HEK293T (cell line): ENCODE results near the gene UNC5B.

ENCODE experiments used
- ARNT ChIP-seq: fragments of 450-650 bp; IDR thresholded peaks from 2 replicates; pipeline ENCODE4 v1.6.1; 2017; ENCODE audit warnings: mild to moderate bottlenecking
- BHLHE40 ChIP-seq: fragments of 450-650 bp; IDR thresholded peaks from 2 replicates; pipeline ENCODE4 v1.6.1; 2016; ENCODE audit warnings: mild to moderate bottlenecking, moderate library complexity, borderline replicate concordance
- ELF4 ChIP-seq: fragments of 450-650 bp; IDR thresholded peaks from 2 replicates; pipeline ENCODE4 v1.6.1; 2017; ENCODE audit warnings: antibody characterized with exemption
- FOXA1 ChIP-seq: fragments of 450-650 bp; IDR thresholded peaks from 2 replicates; pipeline ENCODE4 v1.6.1; 2016; ENCODE audit warnings: mild to moderate bottlenecking
- FOXM1 ChIP-seq: fragments of 450-650 bp; IDR thresholded peaks from 2 replicates; pipeline ENCODE4 v1.6.1; 2017; ENCODE audit warnings: mild to moderate bottlenecking, borderline replicate concordance
- HDGF ChIP-seq: fragments of 450-650 bp; IDR thresholded peaks from 2 replicates; pipeline ENCODE4 v1.6.1; 2017; ENCODE audit warnings: antibody characterized with exemption, borderline replicate concordance
- L3MBTL2 ChIP-seq: fragments of 450-650 bp; conservative IDR thresholded peaks from 2 replicates; pipeline ENCODE4 v1.6.1; 2016; ENCODE audit warnings: mild to moderate bottlenecking
- NFRKB ChIP-seq: fragments of 450-650 bp; IDR thresholded peaks from 2 replicates; pipeline ENCODE4 v1.6.1; 2016; ENCODE audit warnings: mild to moderate bottlenecking, moderate library complexity
- SP1 ChIP-seq: fragments of 450-650 bp; IDR thresholded peaks from 2 replicates; pipeline ENCODE4 v1.6.1; 2017
- TARDBP ChIP-seq: fragments of 450-650 bp; IDR thresholded peaks from 2 replicates; pipeline ENCODE4 v1.6.1; 2016

DNA sequence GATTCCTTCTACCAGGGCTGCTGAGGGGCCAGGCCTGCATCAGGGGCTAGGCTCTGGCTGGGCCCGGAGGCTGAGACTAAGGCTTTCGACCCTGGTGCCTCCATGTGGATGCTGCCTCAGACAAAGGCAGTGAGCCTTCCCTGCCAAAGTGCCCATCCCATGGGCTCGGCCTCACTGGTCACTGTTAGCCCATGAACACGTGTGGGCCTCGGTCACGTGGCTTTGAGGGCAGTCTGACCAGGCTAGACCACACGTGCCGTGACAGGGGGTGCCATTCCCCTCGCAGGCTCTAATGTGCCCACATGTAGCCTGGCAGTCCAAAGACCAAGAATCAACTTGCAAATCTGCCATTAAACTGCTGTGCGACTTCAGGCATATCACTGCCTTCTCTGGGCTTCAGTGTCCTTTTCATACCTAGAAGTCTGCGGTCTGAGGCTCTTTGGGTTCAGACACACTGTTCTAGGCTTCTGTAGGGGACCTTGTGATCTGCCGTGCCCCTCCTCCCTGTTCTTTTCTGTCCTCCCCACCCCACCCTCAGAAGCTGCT lies 89.1 kb downstream of the UNC5B start:
- no peak for TF ChIP-seq NFRKB
- no peak for TF ChIP-seq FOXM1
- no peak for TF ChIP-seq L3MBTL2
- TF ChIP-seq TARDBP, result no peak
- no peak for TF ChIP-seq SP1
- TF ChIP-seq HDGF, result no peak
- TF ChIP-seq FOXA1, result no peak
- no peak for TF ChIP-seq ARNT
- no peak for TF ChIP-seq BHLHE40
- no peak for TF ChIP-seq ELF4
